Gastroesophageal sphincter (tissue), 3 donors: ENCODE data around the gene ARMH2.

Source experiments
- CTCF ChIP-seq, 4 experiments: fragments of 200-600 bp in 2 of 4; fragments of 450-650 bp in 2 of 4; sonication (generic) in 1 of 4; IDR thresholded peaks; one replicate each; pipeline ENCODE4 v1.5.1; 2017 to 2019; ENCODE audit warnings: antibody characterized with exemption in 4 of 4, mild to moderate bottlenecking in 2 of 4, moderate library complexity in 2 of 4
- EP300 ChIP-seq: sonication (generic); formaldehyde crosslinking; IDR thresholded peaks from one replicate; pipeline ENCODE4 v1.6.1; 2017; ENCODE audit warnings: antibody characterized with exemption, mild to moderate bottlenecking
- POLR2A ChIP-seq, 2 donors: fragments of 450-650 bp; IDR thresholded peaks; one replicate each; pipeline ENCODE4 v1.6.1; 2017; ENCODE audit warnings: antibody characterized with exemption in 2 of 2, mild to moderate bottlenecking in 2 of 2, moderate library complexity in 1 of 2
- POLR2AphosphoS5 ChIP-seq: sonication (generic); formaldehyde crosslinking; IDR thresholded peaks from one replicate; pipeline ENCODE4 v1.6.1; 2017; ENCODE audit warnings: antibody characterized with exemption

- TF ChIP-seq CTCF (IDR thresholded peaks at IDR 0.05) (no peak), EP300 (no peak), POLR2A (IDR thresholded peaks at IDR 0.05) (no peak), POLR2AphosphoS5 (no peak)
These were observed 37.4 kb upstream of the ARMH2 start for GRCh38 chr6:24836109-24836508.
